ENCODE results near the gene ADAM8.
A peak's percentile ranks its signal among the peaks of the same experiment; 100 is the strongest.
"Not testable (repeated sequence)": the region's sequence is repeated elsewhere in the genome, so short reads cannot be mapped to it uniquely, and the experiment has no call there.

The ADAM8 gene

GRCh38 chr10:133231244-133231945 lies 45.3 kb downstream of the ADAM8 start:
- no peak for DNase-seq (ENCODE audit: low spot score)

- DNase-seq (ENCODE audit: low spot score), result peak; percentile 79
Measured at GRCh38 chr10:133230387-133231195, 46.1 kb downstream of the ADAM8 start.

- DNase-seq (ENCODE audit: low spot score), result no peak
Measured at GRCh38 chr10:133230044-133230361, 46.7 kb downstream of the ADAM8 start, which contains the start of gene UTF1. Gene UTF1 (plus strand): TSS chr10:133230217. CDS start chr10:133230289, 72 bp downstream.

GRCh38 chr10:133229265-133230043 lies 47.2 kb downstream of the ADAM8 start:
- no peak for DNase-seq (ENCODE audit: low spot score)

- DNase-seq (ENCODE audit: low spot score), result no peak
Measured at GRCh38 chr10:133227256-133227655, 49.4 kb downstream of the ADAM8 start.

GRCh38 chr10:133226251-133226808 lies 50.3 kb downstream of the ADAM8 start:
- no peak for DNase-seq (ENCODE audit: low spot score)

- no peak for DNase-seq (ENCODE audit: low spot score)
Measured at GRCh38 chr10:133225707-133226191, 50.9 kb downstream of the ADAM8 start.

GRCh38 chr10:133224756-133225372 lies 51.8 kb downstream of the ADAM8 start:
- no peak for DNase-seq (ENCODE audit: low spot score)

GRCh38 chr10:133224076-133224475 lies 52.6 kb downstream of the ADAM8 start:
- no peak for DNase-seq (ENCODE audit: low spot score)

GRCh38 chr10:133221756-133222155 lies 54.9 kb downstream of the ADAM8 start:
- not testable (repeated sequence) for DNase-seq (ENCODE audit: low spot score)

- DNase-seq (ENCODE audit: low spot score), result no peak
Measured at GRCh38 chr10:133221331-133221730, 55.3 kb downstream of the ADAM8 start.

- DNase-seq (ENCODE audit: low spot score), result peak; percentile 88
Measured at GRCh38 chr10:133219782-133220181, 56.9 kb downstream of the ADAM8 start.

GRCh38 chr10:133218891-133219290 lies 57.8 kb downstream of the ADAM8 start:
- no peak for DNase-seq (ENCODE audit: low spot score)

GRCh38 chr10:133217800-133218589 lies 58.7 kb downstream of the ADAM8 start:
- DNase-seq (ENCODE audit: low spot score), result no peak

- no peak for DNase-seq (ENCODE audit: low spot score)
Measured at GRCh38 chr10:133216776-133217175, 59.9 kb downstream of the ADAM8 start.

- no peak for DNase-seq (ENCODE audit: low spot score)
Measured at GRCh38 chr10:133215586-133215985, 61.1 kb downstream of the ADAM8 start.

- no peak for DNase-seq (ENCODE audit: low spot score)
Measured at GRCh38 chr10:133214468-133215410, 61.9 kb downstream of the ADAM8 start.

GRCh38 chr10:133213641-133214467 lies 62.8 kb downstream of the ADAM8 start:
- no peak for DNase-seq (ENCODE audit: low spot score)
